Lower lobe of right lung (tissue), 2 donors: ENCODE data around the gene MYO1E. TPM values are rescaled to one million over a fixed set of nuclear protein-coding genes. Genes with fewer than 3 reads are reported as not detected.

ENCODE experiments used
- ATAC-seq, 2 donors: fragments of 200-7000 bp; cut with Tn5 transposase; one replicate each; pipeline ENCODE4 v1.9.1; 2020 to 2022; ENCODE audit warnings: mild to moderate bottlenecking in 2 of 2, moderate library complexity in 2 of 2
- DNase-seq: peaks from one replicate; pipeline ENCODE4 v3.0.0-alpha.2; 2020
- H3K27ac ChIP-seq: fragments of 200-600 bp; one replicate; pipeline ENCODE4 v1.8.0; 2022
- H3K27me3 ChIP-seq: fragments of 200-600 bp; one replicate; pipeline ENCODE4 v1.8.0; 2022; ENCODE audit warnings: low read depth
- H3K36me3 ChIP-seq: fragments of 200-600 bp; one replicate; pipeline ENCODE4 v1.8.0; 2022; ENCODE audit warnings: mild to moderate bottlenecking
- H3K4me1 ChIP-seq: fragments of 200-600 bp; one replicate; pipeline ENCODE4 v1.8.0; 2022
- H3K4me3 ChIP-seq: fragments of 200-600 bp; one replicate; pipeline ENCODE4 v1.8.0; 2022; ENCODE audit warnings: mild to moderate bottlenecking
- H3K9me3 ChIP-seq: fragments of 200-600 bp; one replicate; pipeline ENCODE4 v1.8.0; 2022
- intact Hi-C: fragments of 100-400 bp; cut with DNase I; formaldehyde crosslinking; loops from one replicate; pipeline ENCODE4 v1.11.0; 2022
- total RNA-seq: library from RNA; stranded (reverse); fragmentation: NEBNext Ultra II Directional; extraction: Animal tissue kit (Norgen Biotek cat#: 25700); gene quantifications from one replicate; pipeline ENCODE4 v1.2.1, GENCODE V29; 2021
- TF ChIP-seq, protein P1 (sequence below): fragments of 200-600 bp; IDR thresholded peaks from one replicate; pipeline ENCODE4 v1.8.0; 2022; ENCODE audit warnings: antibody characterized with exemption, mild to moderate bottlenecking
- donor health status: DM: no; HTN: yes; CAD: no; lungs with severe emphysema.

The MYO1E gene
- total RNA-seq, 1 donor from 2014 or later, result 59.4 TPM

DNA sequence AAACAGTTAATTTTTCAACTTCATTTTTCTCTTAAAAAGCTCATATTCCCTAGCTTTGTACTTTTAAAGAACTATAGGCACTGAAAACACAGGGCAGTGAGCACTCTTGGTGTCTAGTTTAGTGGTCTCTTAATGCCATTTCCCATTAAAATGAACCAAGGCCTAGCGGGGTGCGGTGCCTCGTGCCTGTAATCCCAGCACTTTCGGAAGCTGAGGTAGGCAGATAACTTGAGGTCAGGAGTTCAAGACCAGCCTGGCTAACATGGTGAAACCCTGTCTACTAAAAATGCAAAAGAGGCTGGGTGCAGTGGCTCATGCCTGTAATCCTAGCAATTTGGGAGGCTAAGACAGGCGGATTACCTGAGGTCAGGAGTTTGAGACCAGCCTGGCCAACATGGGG, 120.5 kb downstream of the MYO1E start:
- Histone ChIP-seq H3K4me3 (no peak overlapping the region), H3K27ac (no peak overlapping the region), H3K9me3 (no peaks in the 10 kb centered on the region), H3K36me3 (no peaks in the 10 kb centered on the region), H3K27me3 (no peaks in the 10 kb centered on the region), H3K4me1 (no peaks in the 10 kb centered on the region)
- intact Hi-C loops, result no loop called here
- TF ChIP-seq, protein P1, sequence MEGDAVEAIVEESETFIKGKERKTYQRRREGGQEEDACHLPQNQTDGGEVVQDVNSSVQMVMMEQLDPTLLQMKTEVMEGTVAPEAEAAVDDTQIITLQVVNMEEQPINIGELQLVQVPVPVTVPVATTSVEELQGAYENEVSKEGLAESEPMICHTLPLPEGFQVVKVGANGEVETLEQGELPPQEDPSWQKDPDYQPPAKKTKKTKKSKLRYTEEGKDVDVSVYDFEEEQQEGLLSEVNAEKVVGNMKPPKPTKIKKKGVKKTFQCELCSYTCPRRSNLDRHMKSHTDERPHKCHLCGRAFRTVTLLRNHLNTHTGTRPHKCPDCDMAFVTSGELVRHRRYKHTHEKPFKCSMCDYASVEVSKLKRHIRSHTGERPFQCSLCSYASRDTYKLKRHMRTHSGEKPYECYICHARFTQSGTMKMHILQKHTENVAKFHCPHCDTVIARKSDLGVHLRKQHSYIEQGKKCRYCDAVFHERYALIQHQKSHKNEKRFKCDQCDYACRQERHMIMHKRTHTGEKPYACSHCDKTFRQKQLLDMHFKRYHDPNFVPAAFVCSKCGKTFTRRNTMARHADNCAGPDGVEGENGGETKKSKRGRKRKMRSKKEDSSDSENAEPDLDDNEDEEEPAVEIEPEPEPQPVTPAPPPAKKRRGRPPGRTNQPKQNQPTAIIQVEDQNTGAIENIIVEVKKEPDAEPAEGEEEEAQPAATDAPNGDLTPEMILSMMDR, result no peak
- ATAC-seq (no peak), DNase-seq (no peak)

- intact Hi-C loops, result no loop called here
- TF ChIP-seq, protein P1, result no peak
Observed at GRCh38 chr15:59251001-59251845, 121.4 kb downstream of the MYO1E start.

DNA sequence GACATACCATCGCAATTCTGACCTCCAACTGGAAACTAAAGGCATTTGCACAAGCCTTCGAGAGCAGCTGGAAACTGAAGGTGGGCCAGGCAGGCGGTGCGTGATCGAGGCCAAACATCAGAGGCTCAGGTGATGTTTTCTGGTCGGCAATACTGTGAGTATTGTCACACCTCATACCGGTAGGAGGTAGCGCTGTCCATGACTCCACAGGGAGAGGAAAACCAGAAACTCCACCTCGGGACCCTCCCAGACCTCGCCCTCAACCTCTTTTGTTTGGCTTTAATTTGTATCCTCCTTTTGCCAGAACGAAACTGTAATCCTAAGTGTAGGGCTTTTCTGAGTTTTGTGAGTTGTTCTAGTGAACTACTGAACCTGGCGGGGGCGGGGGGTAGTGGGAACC, 122.4 kb downstream of the MYO1E start:
- intact Hi-C loops, result no loop called here
- no peak overlapping the region for H3K27ac ChIP-seq
- no peaks in the 10 kb centered on the region for H3K9me3 ChIP-seq
- H3K4me1 ChIP-seq, result no peaks in the 10 kb centered on the region
- ATAC-seq, result no peak
- TF ChIP-seq, protein P1, result no peak
- no peaks in the 10 kb centered on the region for H3K27me3 ChIP-seq
- H3K36me3 ChIP-seq, result no peaks in the 10 kb centered on the region
- H3K4me3 ChIP-seq, result no peak overlapping the region
- DNase-seq, result no peak

More at GRCh38 chr15:59251001-59251845, 121.4 kb downstream of the MYO1E start:
- Histone ChIP-seq H3K4me3 (no peak overlapping the region), H3K36me3 (no peaks in the 10 kb centered on the region), H3K4me1 (no peaks in the 10 kb centered on the region), H3K27me3 (no peaks in the 10 kb centered on the region), H3K27ac (no peak overlapping the region), H3K9me3 (no peaks in the 10 kb centered on the region)
- no peak for ATAC-seq
- DNase-seq, result no peak

- intact Hi-C loops, result no loop called here
- Histone ChIP-seq H3K27me3 (no peaks in the 10 kb centered on the region), H3K9me3 (no peaks in the 10 kb centered on the region), H3K27ac (no peak overlapping the region), H3K4me3 (no peak overlapping the region), H3K4me1 (no peaks in the 10 kb centered on the region), H3K36me3 (no peaks in the 10 kb centered on the region)
- ATAC-seq (no peak), DNase-seq (no peak)
- TF ChIP-seq, protein P1, result no peak
Observed at GRCh38 chr15:59249816-59250215, 122.9 kb downstream of the MYO1E start.

- Histone ChIP-seq H3K27me3 (no peaks in the 10 kb centered on the region), H3K36me3 (no peaks in the 10 kb centered on the region), H3K4me1 (no peaks in the 10 kb centered on the region), H3K27ac (no peak overlapping the region), H3K9me3 (no peaks in the 10 kb centered on the region), H3K4me3 (no peak overlapping the region)
- DNase-seq (peak; percentile 51), ATAC-seq (peak; percentile 78 to 88)
- TF ChIP-seq, protein P1, result peak; percentile 58
- intact Hi-C loops, result no loop called here
Observed at GRCh38 chr15:59247364-59247763, 125.3 kb downstream of the MYO1E start.
